Neural cell (in vitro differentiated cells): ENCODE measurements around the gene PCGF3. TPM values are rescaled to one million over a fixed set of nuclear protein-coding genes. Genes with fewer than 3 reads are reported as not detected.

ENCODE experiments used
- H2AFZ ChIP-seq: fragments of 200-600, 300-800 bp; sonication (generic), shearing (Covaris generic); 2 replicates; pipeline ENCODE4 v1.6.0; 2014; ENCODE audit warnings: low read depth, mild to moderate bottlenecking, antibody characterized with exemption, low read length, moderate library complexity
- H3F3A ChIP-seq: fragments of 200-600 bp; shearing (Covaris generic); 2 replicates; pipeline ENCODE4 v1.6.1; 2016; ENCODE audit warnings: mild to moderate bottlenecking, moderate library complexity, mixed read lengths, antibody characterized with exemption, low read length; ENCODE audit not compliant: insufficient read depth, poor library complexity, severe bottlenecking
- H3K27ac ChIP-seq: fragments of 200-600, 300-800 bp; sonication (generic), shearing (Covaris generic); 2 replicates; pipeline ENCODE4 v1.5.1; 2014; ENCODE audit warnings: mild to moderate bottlenecking, low read length, moderate library complexity
- H3K27me3 ChIP-seq: fragments of 300-800, 200-600 bp; sonication (generic), shearing (Covaris generic); 2 replicates; pipeline ENCODE4 v1.6.0; 2014; ENCODE audit warnings: mild to moderate bottlenecking, low read depth, low read length, moderate library complexity; ENCODE audit not compliant: insufficient read depth
- H3K36me3 ChIP-seq: fragments of 300-800, 200-600 bp; sonication (generic), shearing (Covaris generic); 2 replicates; pipeline ENCODE4 v1.5.1; 2014; ENCODE audit warnings: mild to moderate bottlenecking, antibody characterized with exemption, low read length, moderate library complexity; ENCODE audit not compliant: insufficient read depth
- H3K4me2 ChIP-seq: fragments of 300-800, 200-600 bp; sonication (generic), shearing (Covaris generic); 2 replicates; pipeline ENCODE4 v1.6.0; 2014; ENCODE audit warnings: mild to moderate bottlenecking, low read length
- H3K4me3 ChIP-seq: fragments of 300-800, 200-600 bp; sonication (generic), shearing (Covaris generic); 2 replicates; pipeline ENCODE4 v1.5.1; 2014; ENCODE audit warnings: mild to moderate bottlenecking, low read length, moderate library complexity
- H3K79me2 ChIP-seq: fragments of 200-600 bp; shearing (Covaris generic); replicated peaks from 2 replicates; pipeline ENCODE4 v1.6.0; 2014; ENCODE audit warnings: mild to moderate bottlenecking, low read length, moderate library complexity; ENCODE audit not compliant: insufficient read depth
- H3K9ac ChIP-seq: fragments of 300-800, 200-600 bp; sonication (generic), shearing (Covaris generic); 2 replicates; pipeline ENCODE4 v1.6.1; 2016; ENCODE audit warnings: mild to moderate bottlenecking, low read length, mixed read lengths
- H3K9me2 ChIP-seq: fragments of 200-600 bp; shearing (Covaris generic); 2 replicates; pipeline ENCODE4 v1.6.1; 2016; ENCODE audit warnings: mild to moderate bottlenecking, low read length, mixed read lengths; ENCODE audit not compliant: insufficient read depth
- H3K9me3 ChIP-seq: fragments of 200-600, 300-800 bp; sonication (generic), shearing (Covaris generic); 2 replicates; pipeline ENCODE4 v1.6.1; 2016; ENCODE audit warnings: mild to moderate bottlenecking, mixed run types, low read length, moderate library complexity, mixed read lengths
- H4K20me1 ChIP-seq: fragments of 200-600 bp; shearing (Covaris generic); 2 replicates; pipeline ENCODE4 v1.6.1; 2016; ENCODE audit warnings: mild to moderate bottlenecking, mixed run types; ENCODE audit not compliant: insufficient read depth
- CTCF ChIP-seq: fragments of 450-650 bp; IDR thresholded peaks from 2 replicates; pipeline ENCODE4 v1.5.1; 2014; ENCODE audit warnings: antibody characterized with exemption, mild to moderate bottlenecking, moderate library complexity; ENCODE audit not compliant: poor library complexity, severe bottlenecking
- EP300 ChIP-seq: fragments of 450-650 bp; conservative IDR thresholded peaks from 2 replicates; pipeline ENCODE4 v1.6.1; 2014; ENCODE audit warnings: antibody characterized with exemption, mild to moderate bottlenecking, moderate library complexity; ENCODE audit not compliant: poor library complexity, severe bottlenecking
- EZH2 ChIP-seq: fragments of 200-600, 300-800 bp; shearing (Covaris generic), sonication (generic); IDR thresholded peaks from 2 replicates; pipeline ENCODE4 v1.6.1; 2014; ENCODE audit warnings: antibody characterized with exemption, low read length, borderline replicate concordance, mild to moderate bottlenecking; ENCODE audit not compliant: insufficient read depth, poor library complexity, severe bottlenecking
- MXI1 ChIP-seq: fragments of 450-650 bp; conservative IDR thresholded peaks from 2 replicates; pipeline ENCODE4 v1.6.1; 2014; ENCODE audit warnings: antibody characterized with exemption, mild to moderate bottlenecking; ENCODE audit not compliant: poor library complexity, severe bottlenecking
- POLR2AphosphoS5 ChIP-seq: IDR thresholded peaks from 2 replicates; pipeline ENCODE4 v1.6.1; 2012
- RAD21 ChIP-seq: fragments of 450-650 bp; conservative IDR thresholded peaks from 2 replicates; pipeline ENCODE4 v1.6.1; 2014; ENCODE audit warnings: antibody characterized with exemption, mild to moderate bottlenecking, moderate library complexity
- REST ChIP-seq: IDR thresholded peaks from 2 replicates; pipeline ENCODE4 v1.6.1; 2012; ENCODE audit warnings: borderline replicate concordance
- SMC3 ChIP-seq: fragments of 450-650 bp; conservative IDR thresholded peaks from 2 replicates; pipeline ENCODE4 v1.6.1; 2014; ENCODE audit warnings: antibody characterized with exemption, mild to moderate bottlenecking, moderate library complexity; ENCODE audit not compliant: poor library complexity
- TAF1 ChIP-seq: IDR thresholded peaks from 2 replicates; pipeline ENCODE4 v1.6.1; 2012; ENCODE audit warnings: low read depth
- polyA plus RNA-seq: library from polyadenylated mRNA; depleted of rRNA; stranded (reverse); fragments of >200 nt; gene quantifications from 2 replicates; pipeline ENCODE4 v1.2.3, GENCODE V29; 2014

Gene PCGF3
- polyA plus RNA-seq, 1 donor from 2014 or later, result 117 TPM

- H3K4me2 ChIP-seq, result no peak overlapping the region
- H3F3A ChIP-seq, result no peaks in the 10 kb centered on the region
- no peak overlapping the region for H3K27ac ChIP-seq
- peaks cover 11% of the 10 kb centered on the region for H3K79me2 ChIP-seq
- no peak overlapping the region for H2AFZ ChIP-seq
- no peaks in the 10 kb centered on the region for H3K9me3 ChIP-seq
- no peaks in the 10 kb centered on the region for H3K27me3 ChIP-seq
- H3K36me3 ChIP-seq, result no peaks in the 10 kb centered on the region
- no peak overlapping the region for H3K4me3 ChIP-seq
- TF ChIP-seq POLR2AphosphoS5, result no peak
- no peak for TF ChIP-seq REST
- no peak for TF ChIP-seq TAF1
- TF ChIP-seq SMC3, result no peak
- TF ChIP-seq MXI1, result no peak
- TF ChIP-seq EZH2, result no peak
- TF ChIP-seq RAD21, result no peak
- TF ChIP-seq CTCF, result no peak
- no peak for TF ChIP-seq EP300
- no peak overlapping the region for H3K9ac ChIP-seq
- no peaks in the 10 kb centered on the region for H4K20me1 ChIP-seq
- no peaks in the 10 kb centered on the region for H3K9me2 ChIP-seq
These were observed 28.8 kb upstream of the PCGF3 start for GRCh38 chr4:676871-677235.

GRCh38 chr4:677431-678293 lies 28.0 kb upstream of the PCGF3 start:
- no peaks in the 10 kb centered on the region for H3F3A ChIP-seq
- no peak overlapping the region for H3K9ac ChIP-seq
- H4K20me1 ChIP-seq, result no peaks in the 10 kb centered on the region
- no peaks in the 10 kb centered on the region for H3K9me2 ChIP-seq
- H3K36me3 ChIP-seq, result no peaks in the 10 kb centered on the region
- no peak overlapping the region for H3K4me2 ChIP-seq
- H3K4me3 ChIP-seq, result no peak overlapping the region
- TF ChIP-seq REST (no peak), EP300 (no peak), RAD21 (no peak), EZH2 (no peak), TAF1 (no peak), POLR2AphosphoS5 (no peak), CTCF (no peak), MXI1 (no peak), SMC3 (no peak)
- H3K27me3 ChIP-seq, result no peaks in the 10 kb centered on the region
- H3K79me2 ChIP-seq, result peaks cover 11% of the 10 kb centered on the region
- no peaks in the 10 kb centered on the region for H3K9me3 ChIP-seq
- H2AFZ ChIP-seq, result no peak overlapping the region
- H3K27ac ChIP-seq, result no peak overlapping the region
